GM12878 (cell line): Measurements from ENCODE around the gene RARA.

Experiments used
- CTCF ChIP-seq, 3 experiments: IDR thresholded peaks in 2 of 3; conservative IDR thresholded peaks in 1 of 3; 2 replicates each; pipeline ENCODE4 v1.5.1; 2011; ENCODE audit warnings: low read depth in 3 of 3, low read length in 3 of 3, mild to moderate bottlenecking in 3 of 3, control low read depth in 2 of 3, moderate library complexity in 2 of 3, inconsistent platforms in 1 of 3, mixed read lengths in 1 of 3; ENCODE audit not compliant: control insufficient read depth in 2 of 3, insufficient read depth in 1 of 3; ENCODE audit errors: extremely low read depth in 1 of 3
- EZH2 ChIP-seq: IDR thresholded peaks from 2 replicates; pipeline ENCODE4 v1.6.1; 2012; ENCODE audit warnings: low read depth, mild to moderate bottlenecking, control low read depth, inconsistent platforms, low read length, borderline replicate concordance; ENCODE audit not compliant: control insufficient read depth
- MTA2 ChIP-seq: fragments of 450-650 bp; IDR thresholded peaks from 2 replicates; pipeline ENCODE4 v1.6.1; 2016; ENCODE audit warnings: low read depth, mild to moderate bottlenecking, moderate library complexity
- POLR2A ChIP-seq: IDR thresholded peaks from 2 replicates; pipeline ENCODE4 v1.6.1; 2011; ENCODE audit warnings: low read depth, mild to moderate bottlenecking, low read length
- RCOR1 ChIP-seq: conservative IDR thresholded peaks from 2 replicates; pipeline ENCODE4 v1.6.1; 2012; ENCODE audit warnings: low read depth, low read length, improper control_type of control experiment
- SIN3A ChIP-seq: IDR thresholded peaks from 2 replicates; pipeline ENCODE4 v1.6.1; 2012; ENCODE audit warnings: low read depth, low read length, improper control_type of control experiment
- ZBTB11 ChIP-seq: fragments of 450-650 bp; formaldehyde crosslinking; IDR thresholded peaks from 2 replicates; pipeline ENCODE4 v1.5.0; 2022; ENCODE audit warnings: mild to moderate bottlenecking, missing genetic modification characterization
- ZNF217 ChIP-seq: fragments of 450-650 bp; IDR thresholded peaks from 2 replicates; pipeline ENCODE4 v1.6.1; 2017; ENCODE audit warnings: antibody characterized with exemption, mild to moderate bottlenecking
- TF ChIP-seq, protein P1 (sequence below): IDR thresholded peaks from 2 replicates; pipeline ENCODE4 v1.6.1; 2012; ENCODE audit warnings: low read depth, low read length, improper control_type of control experiment

DNA sequence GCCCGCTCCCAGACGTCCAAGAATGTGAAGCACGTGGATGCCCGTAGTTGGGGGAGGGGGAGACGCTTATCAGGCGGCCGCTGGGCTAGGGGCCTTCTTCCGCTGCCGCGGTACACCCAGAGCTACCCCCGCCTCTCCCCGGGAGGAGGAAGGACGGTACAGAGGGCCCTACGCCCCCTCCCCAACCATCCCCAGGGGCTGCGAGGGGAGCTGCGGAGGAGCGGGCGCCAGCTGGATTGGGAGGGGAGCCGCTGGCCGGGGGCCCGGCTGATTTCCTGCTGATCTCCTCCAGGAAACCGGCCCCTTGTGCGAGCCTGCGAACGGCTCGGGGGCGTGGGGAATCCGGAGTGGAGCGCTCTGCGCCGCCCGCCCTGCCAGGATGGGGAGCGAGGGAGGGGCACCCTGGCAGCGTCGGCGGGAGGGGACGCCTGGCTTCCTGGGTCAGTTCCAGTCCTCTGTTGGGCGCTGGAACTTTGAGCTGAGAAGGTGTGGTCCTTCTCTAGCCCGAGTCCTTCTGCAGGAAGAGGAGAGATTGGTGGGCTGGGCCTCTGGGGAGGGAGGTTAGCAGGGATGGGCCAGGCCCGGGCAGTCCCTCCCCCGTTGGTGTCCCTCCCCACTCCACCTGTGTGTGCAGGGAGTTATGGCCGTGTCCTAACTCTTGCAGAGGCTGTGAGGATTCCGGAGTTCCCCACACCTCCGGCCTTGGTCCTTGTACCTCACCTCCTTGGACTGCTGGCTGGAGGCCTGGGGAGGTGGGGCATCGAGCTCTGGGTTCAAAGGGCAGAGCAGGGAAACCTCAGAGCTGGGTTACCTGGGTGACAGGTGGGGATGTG lies 36.4 kb downstream of the RARA start:
- TF ChIP-seq CTCF (IDR thresholded peaks at IDR 0.05 in 2 of 3, conservative IDR thresholded peaks at IDR 0.05 in 1 of 3; ENCODE audit: control insufficient read depth in 2 of 3, extremely low read depth in 1 of 3, insufficient read depth in 1 of 3, low read depth in 3 of 3, low read length in 3 of 3) = no peak
- TF ChIP-seq, protein P1, sequence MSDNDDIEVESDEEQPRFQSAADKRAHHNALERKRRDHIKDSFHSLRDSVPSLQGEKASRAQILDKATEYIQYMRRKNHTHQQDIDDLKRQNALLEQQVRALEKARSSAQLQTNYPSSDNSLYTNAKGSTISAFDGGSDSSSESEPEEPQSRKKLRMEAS = no peak
- TF ChIP-seq ZBTB11 (CRISPR knock-in tag) = no peak
- no peak for TF ChIP-seq ZNF217
- TF ChIP-seq EZH2 = no peak
- TF ChIP-seq POLR2A = no peak
- no peak for TF ChIP-seq RCOR1
- TF ChIP-seq MTA2 = no peak
- TF ChIP-seq SIN3A = no peak
